ENCODE data around the gene MFAP2.
A peak's percentile ranks its signal among the peaks of the same experiment; 100 is the strongest.

MFAP2 gene

GRCh38 chr1:16927711-16928485, 52.5 kb downstream of the MFAP2 start:
- DNase-seq: no peak

- DNase-seq: no peak
These were observed 53.2 kb downstream of the MFAP2 start for GRCh38 chr1:16927256-16927655.

GRCh38 chr1:16926491-16927073, 53.8 kb downstream of the MFAP2 start:
- DNase-seq: peak in 6 of 14 donors; percentile 30 to 71 (median 50)

- peak in 1 of 14 donors; percentile 34 for DNase-seq
These were observed 54.6 kb downstream of the MFAP2 start for GRCh38 chr1:16925635-16926490.

GRCh38 chr1:16924919-16925477, 55.4 kb downstream of the MFAP2 start:
- no peak for DNase-seq
